ENCODE measurements around the gene MYT1.

The MYT1 gene

DNA sequence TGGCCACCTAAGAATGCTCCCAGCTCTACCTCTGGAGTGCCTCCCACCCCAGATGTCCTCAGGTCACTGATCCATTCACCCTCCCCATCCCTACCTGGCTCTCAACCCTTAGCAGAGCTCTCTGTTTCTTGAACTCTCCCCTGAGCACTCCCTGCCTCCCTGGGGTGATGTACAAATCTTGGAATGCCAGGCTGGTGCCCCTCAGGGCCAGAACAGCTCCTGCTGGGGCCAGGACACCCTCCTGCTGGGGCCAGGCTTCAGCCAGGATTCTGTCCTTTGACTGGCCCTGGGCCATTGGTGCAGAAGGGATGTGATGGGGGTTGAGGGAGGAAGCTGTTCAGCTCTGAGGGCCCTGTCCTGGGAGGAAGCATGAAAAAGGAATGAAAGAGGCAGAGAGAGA lies 30.0 kb downstream of the MYT1 start:
- no peak overlapping the region for H2AFZ ChIP-seq
- TF ChIP-seq, protein P1, sequence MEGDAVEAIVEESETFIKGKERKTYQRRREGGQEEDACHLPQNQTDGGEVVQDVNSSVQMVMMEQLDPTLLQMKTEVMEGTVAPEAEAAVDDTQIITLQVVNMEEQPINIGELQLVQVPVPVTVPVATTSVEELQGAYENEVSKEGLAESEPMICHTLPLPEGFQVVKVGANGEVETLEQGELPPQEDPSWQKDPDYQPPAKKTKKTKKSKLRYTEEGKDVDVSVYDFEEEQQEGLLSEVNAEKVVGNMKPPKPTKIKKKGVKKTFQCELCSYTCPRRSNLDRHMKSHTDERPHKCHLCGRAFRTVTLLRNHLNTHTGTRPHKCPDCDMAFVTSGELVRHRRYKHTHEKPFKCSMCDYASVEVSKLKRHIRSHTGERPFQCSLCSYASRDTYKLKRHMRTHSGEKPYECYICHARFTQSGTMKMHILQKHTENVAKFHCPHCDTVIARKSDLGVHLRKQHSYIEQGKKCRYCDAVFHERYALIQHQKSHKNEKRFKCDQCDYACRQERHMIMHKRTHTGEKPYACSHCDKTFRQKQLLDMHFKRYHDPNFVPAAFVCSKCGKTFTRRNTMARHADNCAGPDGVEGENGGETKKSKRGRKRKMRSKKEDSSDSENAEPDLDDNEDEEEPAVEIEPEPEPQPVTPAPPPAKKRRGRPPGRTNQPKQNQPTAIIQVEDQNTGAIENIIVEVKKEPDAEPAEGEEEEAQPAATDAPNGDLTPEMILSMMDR (IDR thresholded peaks at IDR 0.05), result no peak
- no peak overlapping the region for H3K9ac ChIP-seq
- no peak overlapping the region for H3K4me2 ChIP-seq (ENCODE audit: low read length)
- no peaks in the 10 kb centered on the region for H3K27me3 ChIP-seq (ENCODE audit: control insufficient read depth, insufficient read depth, low read length)
- H3K4me3 ChIP-seq (ENCODE audit: low read depth, low read length), result no peak overlapping the region
- no peaks in the 10 kb centered on the region for H3K9me3 ChIP-seq (ENCODE audit: control insufficient read depth, low read length)
- H3K4me1 ChIP-seq, result peaks cover 7% of the 10 kb centered on the region
- H3K79me2 ChIP-seq, result no peaks in the 10 kb centered on the region
- no peak overlapping the region for H3K27ac ChIP-seq
- H3K36me3 ChIP-seq (ENCODE audit: control insufficient read depth, insufficient read depth, low read length), result no peaks in the 10 kb centered on the region

DNA sequence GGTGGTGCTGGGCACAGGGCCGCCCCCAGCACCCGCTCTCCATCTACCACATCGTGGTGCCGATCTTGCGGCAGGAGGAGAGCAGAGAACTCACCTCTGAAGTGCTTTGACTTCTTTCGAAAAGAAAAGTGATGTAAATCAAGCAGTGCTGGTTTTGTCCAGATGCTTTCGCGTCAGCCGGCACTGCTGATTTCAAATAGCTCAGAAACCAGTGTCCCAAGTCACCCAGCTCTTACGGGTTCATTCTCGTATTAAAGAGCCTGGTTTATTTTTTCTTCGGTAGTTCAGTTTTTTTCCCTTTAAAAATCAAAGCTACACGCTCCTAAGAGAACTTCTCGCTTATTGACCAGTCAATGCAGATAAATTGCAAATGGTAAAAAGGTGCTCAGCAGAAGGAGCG lies 32.1 kb downstream of the MYT1 start:
- H3K27me3 ChIP-seq (ENCODE audit: control insufficient read depth, insufficient read depth, low read length), result no peaks in the 10 kb centered on the region
- no peak overlapping the region for H3K4me3 ChIP-seq (ENCODE audit: low read depth, low read length)
- H3K9me3 ChIP-seq (ENCODE audit: control insufficient read depth, low read length), result no peaks in the 10 kb centered on the region
- H3K27ac ChIP-seq, result no peak overlapping the region
- H3K4me2 ChIP-seq (ENCODE audit: low read length), result no peak overlapping the region
- TF ChIP-seq, protein P1 (IDR thresholded peaks at IDR 0.05), result no peak
- H3K4me1 ChIP-seq, result no peaks in the 10 kb centered on the region
- H3K9ac ChIP-seq, result no peak overlapping the region
- no peaks in the 10 kb centered on the region for H3K36me3 ChIP-seq (ENCODE audit: control insufficient read depth, insufficient read depth, low read length)
- no peaks in the 10 kb centered on the region for H3K79me2 ChIP-seq
- H2AFZ ChIP-seq, result no peak overlapping the region

DNA sequence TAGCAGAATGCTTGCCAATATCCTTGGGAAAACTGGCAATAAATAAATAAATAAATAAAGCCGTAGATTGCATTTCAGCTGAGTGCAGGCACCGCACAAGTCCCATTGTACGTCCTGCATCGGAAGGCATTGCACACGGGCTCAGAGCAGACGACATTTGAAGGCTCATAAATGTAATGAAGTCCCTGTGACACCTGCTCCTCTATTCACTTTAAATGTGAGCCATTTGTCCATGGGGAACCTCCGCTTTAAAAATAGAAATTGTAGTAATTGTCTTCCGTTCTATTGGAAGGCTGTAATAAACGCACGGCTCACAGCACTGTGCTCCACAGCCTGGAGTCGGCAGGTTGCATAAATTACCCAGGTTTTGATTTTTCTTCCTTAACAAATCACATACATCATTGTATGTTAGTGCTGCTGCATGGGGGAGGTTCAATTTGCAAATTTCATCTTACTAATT lies 32.6 kb downstream of the MYT1 start:
- no peaks in the 10 kb centered on the region for H3K36me3 ChIP-seq (ENCODE audit: control insufficient read depth, insufficient read depth, low read length)
- TF ChIP-seq, protein P1 (IDR thresholded peaks at IDR 0.05), result no peak
- no peak overlapping the region for H3K4me2 ChIP-seq (ENCODE audit: low read length)
- H3K9ac ChIP-seq, result no peak overlapping the region
- no peaks in the 10 kb centered on the region for H3K9me3 ChIP-seq (ENCODE audit: control insufficient read depth, low read length)
- H3K27me3 ChIP-seq (ENCODE audit: control insufficient read depth, insufficient read depth, low read length), result no peaks in the 10 kb centered on the region
- no peak overlapping the region for H3K4me3 ChIP-seq (ENCODE audit: low read depth, low read length)
- H3K27ac ChIP-seq, result no peak overlapping the region
- H3K4me1 ChIP-seq, result no peaks in the 10 kb centered on the region
- no peaks in the 10 kb centered on the region for H3K79me2 ChIP-seq
- no peak overlapping the region for H2AFZ ChIP-seq

DNA sequence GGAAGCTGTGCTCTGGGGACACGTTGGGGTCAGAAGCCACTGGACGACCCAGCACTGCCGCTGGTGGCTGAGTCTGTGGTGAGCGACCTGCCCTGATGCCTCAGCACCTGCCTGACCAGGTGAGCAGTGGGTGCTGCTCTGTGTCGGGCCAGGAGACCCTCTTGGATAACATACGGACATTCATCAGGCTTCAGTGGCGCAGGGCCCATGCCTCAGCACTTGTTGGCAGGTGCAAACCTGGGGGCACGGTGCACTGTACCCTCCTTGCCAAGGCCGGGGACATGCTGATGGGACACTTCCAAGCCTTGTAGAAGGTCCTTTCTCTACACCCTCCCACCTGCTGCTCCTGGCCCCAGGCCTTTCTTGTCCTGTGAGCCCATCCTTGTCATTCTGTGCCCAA lies 34.1 kb downstream of the MYT1 start:
- Histone ChIP-seq H3K4me2 (ENCODE audit: low read length) (no peak overlapping the region), H3K36me3 (ENCODE audit: control insufficient read depth, insufficient read depth, low read length) (no peaks in the 10 kb centered on the region), H3K9ac (no peak overlapping the region), H2AFZ (no peak overlapping the region), H3K4me3 (ENCODE audit: low read depth, low read length) (no peak overlapping the region), H3K9me3 (ENCODE audit: control insufficient read depth, low read length) (no peaks in the 10 kb centered on the region), H3K4me1 (no peaks in the 10 kb centered on the region), H3K27me3 (ENCODE audit: control insufficient read depth, insufficient read depth, low read length) (no peaks in the 10 kb centered on the region), H3K79me2 (peaks cover 2% of the 10 kb centered on the region), H3K27ac (no peak overlapping the region)
- TF ChIP-seq, protein P1 (IDR thresholded peaks at IDR 0.05), result no peak

DNA sequence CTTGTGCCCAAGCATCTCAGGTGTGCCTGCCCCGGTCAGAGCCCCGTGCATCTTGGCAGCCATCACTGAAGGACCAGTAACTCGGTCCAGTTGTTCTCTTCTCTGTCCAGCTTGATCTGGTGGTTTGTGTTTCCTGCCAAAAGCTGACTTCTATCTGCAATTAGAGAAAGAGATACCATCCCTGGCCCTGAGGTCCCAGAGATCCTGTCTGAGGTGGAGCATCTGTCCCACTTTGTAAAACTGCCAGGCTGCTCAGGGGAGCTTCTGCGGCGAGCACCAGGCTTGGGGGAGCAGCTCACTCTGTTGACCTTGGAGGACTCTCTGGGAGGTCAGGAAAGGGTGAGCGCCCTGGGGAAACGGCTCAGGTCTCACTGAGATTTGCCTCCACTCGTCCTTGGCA lies 35.1 kb downstream of the MYT1 start:
- Histone ChIP-seq H3K9me3 (ENCODE audit: control insufficient read depth, low read length) (no peaks in the 10 kb centered on the region), H3K36me3 (ENCODE audit: control insufficient read depth, insufficient read depth, low read length) (no peaks in the 10 kb centered on the region), H3K27me3 (ENCODE audit: control insufficient read depth, insufficient read depth, low read length) (no peaks in the 10 kb centered on the region), H3K79me2 (peaks cover 2% of the 10 kb centered on the region), H3K27ac (no peak overlapping the region), H3K4me2 (ENCODE audit: low read length) (no peak overlapping the region), H2AFZ (no peak overlapping the region), H3K9ac (no peak overlapping the region), H3K4me1 (no peaks in the 10 kb centered on the region), H3K4me3 (ENCODE audit: low read depth, low read length) (no peak overlapping the region)
- TF ChIP-seq, protein P1 (IDR thresholded peaks at IDR 0.05), result no peak
